Measurements from ENCODE around the gene DHX30.

Gene DHX30

GRCh38 chr3:47859956-47860605 lies 57.1 kb downstream of the DHX30 start:
- no peaks in the 10 kb centered on the region for H3K9me3 ChIP-seq (ENCODE audit: low read length)
- peaks cover 8% of the 10 kb centered on the region; the same call in 1 of the 2 replicates for H3K36me3 ChIP-seq (ENCODE audit: insufficient read depth, low read length)
- H3K9ac ChIP-seq (ENCODE audit: low read length), result no peak overlapping the region
- H3K27me3 ChIP-seq (ENCODE audit: insufficient read depth, low read length), result no peaks in the 10 kb centered on the region
- no peak overlapping the region for H2AFZ ChIP-seq (ENCODE audit: low read length)
- H3K27ac ChIP-seq (ENCODE audit: low read depth, low read length, poor library complexity, severe bottlenecking), result no peak overlapping the region
- no peaks in the 10 kb centered on the region for H4K20me1 ChIP-seq (ENCODE audit: insufficient read depth, low read length)
- H3K4me1 ChIP-seq (ENCODE audit: insufficient read depth, low read length, severe bottlenecking), result no peaks in the 10 kb centered on the region
- H3F3A ChIP-seq (ENCODE audit: insufficient read depth, low read length), result no peaks in the 10 kb centered on the region; the same call in 1 of the 2 replicates
- H3K9me2 ChIP-seq (ENCODE audit: low read depth, low read length), result no peaks in the 10 kb centered on the region
- TF ChIP-seq, protein P1, sequence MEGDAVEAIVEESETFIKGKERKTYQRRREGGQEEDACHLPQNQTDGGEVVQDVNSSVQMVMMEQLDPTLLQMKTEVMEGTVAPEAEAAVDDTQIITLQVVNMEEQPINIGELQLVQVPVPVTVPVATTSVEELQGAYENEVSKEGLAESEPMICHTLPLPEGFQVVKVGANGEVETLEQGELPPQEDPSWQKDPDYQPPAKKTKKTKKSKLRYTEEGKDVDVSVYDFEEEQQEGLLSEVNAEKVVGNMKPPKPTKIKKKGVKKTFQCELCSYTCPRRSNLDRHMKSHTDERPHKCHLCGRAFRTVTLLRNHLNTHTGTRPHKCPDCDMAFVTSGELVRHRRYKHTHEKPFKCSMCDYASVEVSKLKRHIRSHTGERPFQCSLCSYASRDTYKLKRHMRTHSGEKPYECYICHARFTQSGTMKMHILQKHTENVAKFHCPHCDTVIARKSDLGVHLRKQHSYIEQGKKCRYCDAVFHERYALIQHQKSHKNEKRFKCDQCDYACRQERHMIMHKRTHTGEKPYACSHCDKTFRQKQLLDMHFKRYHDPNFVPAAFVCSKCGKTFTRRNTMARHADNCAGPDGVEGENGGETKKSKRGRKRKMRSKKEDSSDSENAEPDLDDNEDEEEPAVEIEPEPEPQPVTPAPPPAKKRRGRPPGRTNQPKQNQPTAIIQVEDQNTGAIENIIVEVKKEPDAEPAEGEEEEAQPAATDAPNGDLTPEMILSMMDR (IDR thresholded peaks at IDR 0.05; ENCODE audit: low read length), result no peak
- H3K4me3 ChIP-seq (ENCODE audit: low read depth, low read length, poor library complexity, severe bottlenecking), result no peak overlapping the region
- no peaks in the 10 kb centered on the region for H3K79me2 ChIP-seq (ENCODE audit: insufficient read depth, low read length)
- no peak overlapping the region for H3K4me2 ChIP-seq (ENCODE audit: low read length)

- H3K27me3 ChIP-seq (ENCODE audit: insufficient read depth, low read length), result no peaks in the 10 kb centered on the region
- no peak overlapping the region for H3K9ac ChIP-seq (ENCODE audit: low read length)
- no peak for TF ChIP-seq EZH2 (IDR thresholded peaks at IDR 0.05; ENCODE audit: borderline replicate concordance, low read length)
- TF ChIP-seq, protein P1 (IDR thresholded peaks at IDR 0.05; ENCODE audit: low read length), result no peak
- no peaks in the 10 kb centered on the region for H3K4me1 ChIP-seq (ENCODE audit: insufficient read depth, low read length, severe bottlenecking)
- H2AFZ ChIP-seq (ENCODE audit: low read length), result no peak overlapping the region
- no peak overlapping the region for H3K4me3 ChIP-seq (ENCODE audit: low read depth, low read length, poor library complexity, severe bottlenecking)
- no peak overlapping the region for H3K4me2 ChIP-seq (ENCODE audit: low read length)
- no peaks in the 10 kb centered on the region for H3K9me2 ChIP-seq (ENCODE audit: low read depth, low read length)
- H4K20me1 ChIP-seq (ENCODE audit: insufficient read depth, low read length), result no peaks in the 10 kb centered on the region
- H3K36me3 ChIP-seq (ENCODE audit: insufficient read depth, low read length), result peaks cover 32% of the 10 kb centered on the region
- no peak overlapping the region for H3K27ac ChIP-seq (ENCODE audit: low read depth, low read length, poor library complexity, severe bottlenecking)
- H3F3A ChIP-seq (ENCODE audit: insufficient read depth, low read length), result no peaks in the 10 kb centered on the region
- no peaks in the 10 kb centered on the region for H3K9me3 ChIP-seq (ENCODE audit: low read length)
- no peaks in the 10 kb centered on the region for H3K79me2 ChIP-seq (ENCODE audit: insufficient read depth, low read length)
Measured at GRCh38 chr3:47863391-47864128, 60.6 kb downstream of the DHX30 start.

DNA sequence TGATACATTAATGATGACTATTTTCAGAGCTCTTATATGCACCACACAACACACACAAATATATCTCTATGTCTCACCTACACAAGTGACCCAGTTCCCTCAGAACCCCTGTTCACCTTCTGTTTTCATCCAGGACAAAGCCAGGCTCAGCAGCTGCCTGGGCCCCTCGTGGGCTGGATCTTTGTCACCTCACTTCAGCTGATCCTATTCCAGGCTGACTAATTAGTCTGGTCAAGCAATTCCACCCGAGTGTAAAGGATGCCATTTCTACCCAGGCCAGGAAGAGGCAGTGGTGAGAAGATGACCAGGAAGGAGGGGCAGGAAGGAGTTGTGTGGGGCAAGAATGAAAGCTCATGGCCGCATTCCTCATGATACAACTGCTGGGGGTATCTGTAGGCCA lies 62.3 kb downstream of the DHX30 start:
- no peaks in the 10 kb centered on the region for H3K79me2 ChIP-seq (ENCODE audit: insufficient read depth, low read length)
- H3K9me2 ChIP-seq (ENCODE audit: low read depth, low read length), result no peaks in the 10 kb centered on the region
- no peak overlapping the region for H2AFZ ChIP-seq (ENCODE audit: low read length)
- TF ChIP-seq, protein P1 (IDR thresholded peaks at IDR 0.05; ENCODE audit: low read length), result no peak
- no peak for TF ChIP-seq EZH2 (IDR thresholded peaks at IDR 0.05; ENCODE audit: borderline replicate concordance, low read length)
- no peaks in the 10 kb centered on the region for H3K4me1 ChIP-seq (ENCODE audit: insufficient read depth, low read length, severe bottlenecking)
- H3K27ac ChIP-seq (ENCODE audit: low read depth, low read length, poor library complexity, severe bottlenecking), result no peak overlapping the region
- no peaks in the 10 kb centered on the region for H3K27me3 ChIP-seq (ENCODE audit: insufficient read depth, low read length)
- H3K9ac ChIP-seq (ENCODE audit: low read length), result no peak overlapping the region
- no peaks in the 10 kb centered on the region for H3K9me3 ChIP-seq (ENCODE audit: low read length)
- no peaks in the 10 kb centered on the region for H4K20me1 ChIP-seq (ENCODE audit: insufficient read depth, low read length)
- H3K4me2 ChIP-seq (ENCODE audit: low read length), result no peak overlapping the region
- H3K4me3 ChIP-seq (ENCODE audit: low read depth, low read length, poor library complexity, severe bottlenecking), result no peak overlapping the region
- H3F3A ChIP-seq (ENCODE audit: insufficient read depth, low read length), result no peaks in the 10 kb centered on the region
- H3K36me3 ChIP-seq (ENCODE audit: insufficient read depth, low read length), result peaks cover 48% of the 10 kb centered on the region
